ENCODE measurements around the gene YIF1B. TPM values are rescaled to one million over a fixed set of nuclear protein-coding genes. Genes with fewer than 3 reads are reported as not detected.

Gene YIF1B
- total RNA-seq, 3 donors from 2014 or later (not counting 1 experiment from before 2014, with no cell fraction given): 23.2 to 28.4 (median 24.1) TPM

GRCh38 chr19:38308926-38309614 is 6.7 kb downstream of the YIF1B start:
- Mint-ChIP-seq H3K27ac (no peak overlapping the region), H3K27me3 (ENCODE audit: low read depth in 2 of 2) (no peaks in the 10 kb centered on the region), H3K9me3 (no peaks in the 10 kb centered on the region), H3K4me1 (peaks cover 0 to 16% of the 10 kb centered on the region in 2 donors), H3K36me3 (no peaks in the 10 kb centered on the region), H3K4me3 (no peak overlapping the region)
- Histone ChIP-seq H3K36me3 (ENCODE audit: control insufficient read depth, insufficient read depth, low read length) (peaks cover 19% of the 10 kb centered on the region), H3K27ac (ENCODE audit: low read length) (no peak overlapping the region), H3K9me3 (ENCODE audit: control insufficient read depth, insufficient read depth, low read length) (no peaks in the 10 kb centered on the region), H3K27me3 (ENCODE audit: control insufficient read depth, insufficient read depth, low read length) (no peaks in the 10 kb centered on the region), H3K4me3 (ENCODE audit: low read length) (no peak overlapping the region), H3K4me1 (ENCODE audit: control insufficient read depth, insufficient read depth, low read length) (peaks cover 5% of the 10 kb centered on the region)
- no peak for DNase-seq
- no peak for ATAC-seq
- TF ChIP-seq CTCF (IDR thresholded peaks at IDR 0.05): no peak
- WGBS (ENCODE audit: insufficient coverage): 97% methylated on average over 21 of the region's 24 CpGs
- intact Hi-C loops (cut with micrococcal nuclease): no loop called here

- WGBS (ENCODE audit: insufficient coverage): 98% methylated on average over 12 of the region's 12 CpGs
- H3K36me3 ChIP-seq (ENCODE audit: control insufficient read depth, insufficient read depth, low read length): peaks cover 19% of the 10 kb centered on the region
- H3K27me3 ChIP-seq (ENCODE audit: control insufficient read depth, insufficient read depth, low read length): no peaks in the 10 kb centered on the region
- intact Hi-C loops (cut with micrococcal nuclease): no loop called here
- no peak overlapping the region for H3K27ac ChIP-seq (ENCODE audit: low read length)
- DNase-seq: no peak
- no peaks in the 10 kb centered on the region for H3K9me3 ChIP-seq (ENCODE audit: control insufficient read depth, insufficient read depth, low read length)
- Mint-ChIP-seq H3K9me3 (no peaks in the 10 kb centered on the region), H3K4me1 (peaks cover 0 to 10% of the 10 kb centered on the region in 2 donors), H3K36me3 (no peaks in the 10 kb centered on the region), H3K27ac (no peak overlapping the region), H3K27me3 (ENCODE audit: low read depth in 2 of 2) (no peaks in the 10 kb centered on the region), H3K4me3 (no peak overlapping the region)
- ATAC-seq: no peak
- H3K4me1 ChIP-seq (ENCODE audit: control insufficient read depth, insufficient read depth, low read length): peaks cover 13% of the 10 kb centered on the region
- no peak for TF ChIP-seq CTCF (IDR thresholded peaks at IDR 0.05)
- H3K4me3 ChIP-seq (ENCODE audit: low read length): no peak overlapping the region
These were observed 7.6 kb downstream of the YIF1B start for GRCh38 chr19:38308006-38308766.

- H3K27ac ChIP-seq (ENCODE audit: low read length): no peak overlapping the region
- 99% methylated on average over 7 of the region's 8 CpGs for WGBS (ENCODE audit: insufficient coverage)
- H3K27me3 ChIP-seq (ENCODE audit: control insufficient read depth, insufficient read depth, low read length): no peaks in the 10 kb centered on the region
- H3K4me1 ChIP-seq (ENCODE audit: control insufficient read depth, insufficient read depth, low read length): peaks cover 13% of the 10 kb centered on the region
- TF ChIP-seq CTCF (IDR thresholded peaks at IDR 0.05): no peak
- no peaks in the 10 kb centered on the region for H3K36me3 Mint-ChIP-seq
- no peak overlapping the region for H3K4me3 ChIP-seq (ENCODE audit: low read length)
- peaks cover 19% of the 10 kb centered on the region for H3K36me3 ChIP-seq (ENCODE audit: control insufficient read depth, insufficient read depth, low read length)
- no peaks in the 10 kb centered on the region for H3K27me3 Mint-ChIP-seq (ENCODE audit: low read depth in 2 of 2)
- DNase-seq (no peak), ATAC-seq (no peak)
- H3K4me1 Mint-ChIP-seq: peaks cover 0 to 10% of the 10 kb centered on the region in 2 donors
- no peak overlapping the region for H3K27ac Mint-ChIP-seq
- H3K9me3 Mint-ChIP-seq: no peaks in the 10 kb centered on the region
- intact Hi-C loops (cut with micrococcal nuclease): no loop called here
- H3K9me3 ChIP-seq (ENCODE audit: control insufficient read depth, insufficient read depth, low read length): no peaks in the 10 kb centered on the region
- H3K4me3 Mint-ChIP-seq: no peak overlapping the region
These were observed 8.2 kb downstream of the YIF1B start for GRCh38 chr19:38307597-38307996.

Data from natural killer cell (primary cell).